Suprapubic skin (tissue), 4 donors: Measurements from ENCODE around the gene PGAP3. TPM values are rescaled to one million over a fixed set of nuclear protein-coding genes. Genes with fewer than 3 reads are reported as not detected.
A peak's percentile ranks its signal among the peaks of the same experiment; 100 is the strongest.

Experiments used
- DNase-seq, 2 donors: peaks; one replicate each; pipeline ENCODE4 v3.0.0-alpha.2; 2019; ENCODE audit warnings: low spot score in 2 of 2
- H3K27ac ChIP-seq: fragments of 200-600 bp; sonication (generic); one replicate; pipeline ENCODE4 v1.5.1; 2019
- H3K27me3 ChIP-seq: fragments of 200-600 bp; sonication (generic); one replicate; pipeline ENCODE4 v1.5.1; 2019
- H3K36me3 ChIP-seq: fragments of 200-600 bp; sonication (generic); one replicate; pipeline ENCODE4 v1.5.1; 2019
- H3K4me1 ChIP-seq: fragments of 200-600 bp; sonication (generic); one replicate; pipeline ENCODE4 v1.5.1; 2019
- H3K4me3 ChIP-seq: fragments of 200-600 bp; sonication (generic); one replicate; pipeline ENCODE4 v1.5.1; 2019; ENCODE audit warnings: mild to moderate bottlenecking
- H3K9me3 ChIP-seq: fragments of 200-600 bp; sonication (generic); one replicate; pipeline ENCODE4 v1.5.1; 2019
- EP300 ChIP-seq: sonication (generic); formaldehyde crosslinking; IDR thresholded peaks from one replicate; pipeline ENCODE4 v1.6.1; 2017; ENCODE audit warnings: antibody characterized with exemption
- POLR2A ChIP-seq, 2 donors: fragments of 450-650 bp; IDR thresholded peaks; one replicate each; pipeline ENCODE4 v1.6.1; 2017; ENCODE audit warnings: antibody characterized with exemption in 2 of 2, mild to moderate bottlenecking in 2 of 2, moderate library complexity in 2 of 2
- POLR2AphosphoS5 ChIP-seq, 3 donors: sonication (generic); formaldehyde crosslinking; IDR thresholded peaks; one replicate each; pipeline ENCODE4 v1.6.1; 2017; ENCODE audit warnings: antibody characterized with exemption in 3 of 3
- WGBS: methylation state at CpG from one replicate; pipeline ENCODE4 v1.1.5; 2018; 5-methylcytosine and 5-hydroxymethylcytosine counted together
- total RNA-seq, 4 donors: library from RNA; depleted of rRNA; stranded (reverse); fragments of >200 nt; gene quantifications; one replicate each; pipeline ENCODE4 v1.1.0, GENCODE V29; 2016
- TF ChIP-seq, protein P1 (sequence below), 2 donors: fragments of 200-600 bp in 1 of 2; fragments of 450-650 bp in 1 of 2; sonication (generic) in 1 of 2; IDR thresholded peaks; one replicate each; pipeline ENCODE4 v1.5.1; 2016 to 2019; ENCODE audit warnings: antibody characterized with exemption in 2 of 2, mild to moderate bottlenecking in 1 of 2, moderate library complexity in 1 of 2

Gene PGAP3
- total RNA-seq, 4 donors from 2014 or later = 25.7 to 41.5 (median 32.7) TPM

GRCh38 chr17:39636927-39637736 is 50.7 kb downstream of the PGAP3 start, which contains the start of gene STARD3:
STARD3 (plus strand) TSS chr17:39637144; CDS start chr17:39653532, 16,388 bp downstream.
- WGBS = 2% methylated on average over 4 of the region's 69 CpGs
- Histone ChIP-seq H3K4me1 (peaks cover 66% of the 10 kb centered on the region), H3K27me3 (peaks cover 2% of the 10 kb centered on the region), H3K9me3 (no peaks in the 10 kb centered on the region), H3K27ac (peak within 1 kb of the TSS; percentile 90), H3K36me3 (no peaks in the 10 kb centered on the region), H3K4me3 (peak within 1 kb of the TSS; percentile 78)
- TF ChIP-seq, protein P1, sequence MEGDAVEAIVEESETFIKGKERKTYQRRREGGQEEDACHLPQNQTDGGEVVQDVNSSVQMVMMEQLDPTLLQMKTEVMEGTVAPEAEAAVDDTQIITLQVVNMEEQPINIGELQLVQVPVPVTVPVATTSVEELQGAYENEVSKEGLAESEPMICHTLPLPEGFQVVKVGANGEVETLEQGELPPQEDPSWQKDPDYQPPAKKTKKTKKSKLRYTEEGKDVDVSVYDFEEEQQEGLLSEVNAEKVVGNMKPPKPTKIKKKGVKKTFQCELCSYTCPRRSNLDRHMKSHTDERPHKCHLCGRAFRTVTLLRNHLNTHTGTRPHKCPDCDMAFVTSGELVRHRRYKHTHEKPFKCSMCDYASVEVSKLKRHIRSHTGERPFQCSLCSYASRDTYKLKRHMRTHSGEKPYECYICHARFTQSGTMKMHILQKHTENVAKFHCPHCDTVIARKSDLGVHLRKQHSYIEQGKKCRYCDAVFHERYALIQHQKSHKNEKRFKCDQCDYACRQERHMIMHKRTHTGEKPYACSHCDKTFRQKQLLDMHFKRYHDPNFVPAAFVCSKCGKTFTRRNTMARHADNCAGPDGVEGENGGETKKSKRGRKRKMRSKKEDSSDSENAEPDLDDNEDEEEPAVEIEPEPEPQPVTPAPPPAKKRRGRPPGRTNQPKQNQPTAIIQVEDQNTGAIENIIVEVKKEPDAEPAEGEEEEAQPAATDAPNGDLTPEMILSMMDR (IDR thresholded peaks at IDR 0.05) = no peak
- TF ChIP-seq POLR2A (IDR thresholded peaks at IDR 0.05) (peak in 1 of 2 donors; percentile 46), POLR2AphosphoS5 (IDR thresholded peaks at IDR 0.05) (peak in 2 of 3 donors; percentile 39 to 74)
- peak; percentile 95 to 96 for DNase-seq

DNA sequence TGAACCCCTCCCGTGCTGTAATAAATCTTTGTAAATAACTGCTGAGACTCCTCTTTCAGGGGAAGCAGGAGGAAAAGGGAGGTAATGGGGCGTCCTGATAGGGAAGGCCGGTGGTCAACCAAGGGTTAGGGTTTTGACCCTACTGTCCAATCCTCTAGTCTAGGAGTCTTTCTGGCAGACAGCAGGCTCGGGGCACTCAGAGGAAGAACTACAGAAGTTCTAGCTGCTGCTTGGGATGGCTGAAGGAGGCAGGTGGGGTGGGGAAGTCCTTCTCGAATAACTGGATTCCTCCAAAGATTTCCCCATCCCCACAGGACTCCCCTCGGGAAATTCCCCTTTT is 51.3 kb downstream of the PGAP3 start:
- Histone ChIP-seq H3K4me3 (peak overlapping the region; percentile 78), H3K27ac (peak overlapping the region; percentile 90), H3K36me3 (no peaks in the 10 kb centered on the region), H3K4me1 (peaks cover 68% of the 10 kb centered on the region), H3K27me3 (peaks cover 8% of the 10 kb centered on the region), H3K9me3 (no peaks in the 10 kb centered on the region)
- DNase-seq = no peak
- no peak for TF ChIP-seq POLR2AphosphoS5 (IDR thresholded peaks at IDR 0.05)
- no peak for TF ChIP-seq EP300
- no peak for TF ChIP-seq POLR2A (IDR thresholded peaks at IDR 0.05)
- TF ChIP-seq, protein P1 (IDR thresholded peaks at IDR 0.05) = no peak
- 22% methylated on average over 6 of the region's 6 CpGs for WGBS

DNA sequence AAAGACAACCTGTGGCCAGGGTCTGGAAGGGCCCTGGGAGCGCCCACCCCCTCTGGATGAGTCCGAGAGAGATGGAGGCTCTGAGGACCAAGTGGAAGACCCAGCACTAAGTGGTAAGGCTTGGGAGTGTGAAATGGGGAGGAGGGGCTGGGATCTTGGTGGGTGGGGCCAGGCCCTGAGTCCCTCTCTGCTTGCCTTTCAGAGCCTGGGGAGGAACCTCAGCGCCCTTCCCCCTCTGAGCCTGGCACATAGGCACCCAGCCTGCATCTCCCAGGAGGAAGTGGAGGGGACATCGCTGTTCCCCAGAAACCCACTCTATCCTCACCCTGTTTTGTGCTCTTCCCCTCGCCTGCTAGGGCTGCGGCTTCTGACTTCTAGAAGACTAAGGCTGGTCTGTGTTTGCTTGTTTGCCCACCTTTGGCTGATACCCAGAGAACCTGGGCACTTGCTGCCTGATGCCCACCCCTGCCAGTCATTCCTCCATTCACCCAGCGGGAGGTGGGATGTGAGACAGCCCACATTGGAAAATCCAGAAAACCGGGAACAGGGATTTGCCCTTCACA is 52.2 kb downstream of the PGAP3 start:
- DNase-seq = no peak
- H3K27ac ChIP-seq = no peak overlapping the region
- peaks cover 62% of the 10 kb centered on the region for H3K4me1 ChIP-seq
- H3K9me3 ChIP-seq = no peaks in the 10 kb centered on the region
- H3K27me3 ChIP-seq = peaks cover 14% of the 10 kb centered on the region
- H3K4me3 ChIP-seq = no peak overlapping the region
- H3K36me3 ChIP-seq = no peaks in the 10 kb centered on the region
- TF ChIP-seq POLR2A (IDR thresholded peaks at IDR 0.05) (no peak), POLR2AphosphoS5 (IDR thresholded peaks at IDR 0.05) (no peak), EP300 (no peak)
- TF ChIP-seq, protein P1 (IDR thresholded peaks at IDR 0.05) = no peak
- WGBS = 83% methylated on average over 7 of the region's 8 CpGs

DNA sequence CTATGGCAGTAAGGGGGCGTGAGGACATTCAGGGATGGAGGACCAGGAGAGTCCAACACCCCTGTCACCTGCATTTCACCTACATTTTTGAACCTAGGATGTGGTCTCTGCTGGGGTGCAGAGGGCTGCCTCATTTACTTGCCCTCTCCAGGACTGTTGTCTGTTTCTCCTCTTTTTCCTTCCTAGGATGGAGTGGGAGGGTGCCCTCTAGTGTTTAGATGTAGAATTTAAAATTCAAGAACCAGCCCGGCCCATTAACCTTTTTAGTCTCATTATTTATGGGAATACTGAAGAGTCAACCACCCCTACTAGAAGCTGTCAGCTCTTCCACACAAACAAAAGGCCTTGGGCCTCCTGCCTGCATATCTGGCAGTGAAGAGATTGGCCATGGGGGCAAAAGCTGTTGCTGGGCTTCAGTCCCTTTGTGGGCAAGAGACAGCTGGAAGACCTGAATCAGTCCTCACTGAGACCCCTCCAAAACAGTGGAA is 53.4 kb downstream of the PGAP3 start:
- H3K4me1 ChIP-seq = peaks cover 49% of the 10 kb centered on the region
- 44% methylated on average over 2 of the region's 2 CpGs for WGBS
- peaks cover 21% of the 10 kb centered on the region for H3K27me3 ChIP-seq
- TF ChIP-seq, protein P1 (IDR thresholded peaks at IDR 0.05) = peak; percentile 66 to 68
- TF ChIP-seq EP300 = no peak
- H3K27ac ChIP-seq = no peak overlapping the region
- DNase-seq = no peak
- no peaks in the 10 kb centered on the region for H3K36me3 ChIP-seq
- H3K4me3 ChIP-seq = no peak overlapping the region
- H3K9me3 ChIP-seq = no peaks in the 10 kb centered on the region

DNA sequence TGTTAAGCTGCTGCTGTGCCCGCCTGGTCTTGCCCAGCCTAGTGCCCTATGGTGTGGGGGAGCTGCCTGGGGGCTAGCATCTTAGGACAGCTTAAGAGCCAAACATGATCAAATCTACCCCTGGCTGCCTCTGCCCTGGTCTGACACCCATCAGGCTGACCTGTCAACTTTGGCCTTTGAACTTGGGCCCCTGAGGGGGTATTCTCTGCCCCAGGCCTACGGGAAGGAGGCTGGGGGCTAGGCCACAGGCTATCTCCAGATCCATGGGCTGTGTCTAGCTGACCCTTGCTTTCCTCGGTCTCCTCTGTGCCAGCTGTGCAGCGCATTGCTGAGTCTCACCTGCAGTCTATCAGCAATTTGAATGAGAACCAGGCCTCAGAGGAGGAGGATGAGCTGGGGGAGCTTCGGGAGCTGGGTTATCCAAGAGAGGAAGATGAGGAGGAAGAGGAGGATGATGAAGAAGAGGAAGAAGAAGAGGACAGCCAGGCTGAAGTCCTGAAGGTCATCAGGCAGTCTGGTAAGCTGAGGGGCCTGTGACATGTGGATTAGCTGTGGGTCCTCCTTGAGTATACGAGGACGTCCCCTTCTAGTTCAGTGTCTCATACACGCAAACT is 54.2 kb downstream of the PGAP3 start:
- Histone ChIP-seq H3K4me1 (peaks cover 45% of the 10 kb centered on the region), H3K9me3 (no peaks in the 10 kb centered on the region), H3K4me3 (no peak overlapping the region), H3K27ac (peak overlapping the region; percentile 80), H3K36me3 (no peaks in the 10 kb centered on the region), H3K27me3 (peaks cover 22% of the 10 kb centered on the region)
- no peak for DNase-seq
- TF ChIP-seq POLR2AphosphoS5 (IDR thresholded peaks at IDR 0.05) (no peak), POLR2A (IDR thresholded peaks at IDR 0.05) (no peak), EP300 (no peak)
- TF ChIP-seq, protein P1 (IDR thresholded peaks at IDR 0.05) = no peak
- WGBS = 70% methylated on average over 7 of the region's 8 CpGs
